ENCODE results near the gene CLOCK.

Gene CLOCK

GRCh38 chr4:55475394-55476243 lies 71.1 kb downstream of the CLOCK start:
- DNase-seq, result no peak

GRCh38 chr4:55469979-55470378 lies 76.7 kb downstream of the CLOCK start:
- DNase-seq, result no peak

- no peak for DNase-seq
Measured at GRCh38 chr4:55468724-55469123, 78.0 kb downstream of the CLOCK start.

GRCh38 chr4:55466001-55466400 lies 80.7 kb downstream of the CLOCK start:
- no peak for DNase-seq

- no peak for DNase-seq
Measured at GRCh38 chr4:55458611-55459010, 88.1 kb downstream of the CLOCK start.

GRCh38 chr4:55458164-55458563 lies 88.5 kb downstream of the CLOCK start:
- DNase-seq, result no peak

- DNase-seq, result no peak
Measured at GRCh38 chr4:55450566-55450965, 96.1 kb downstream of the CLOCK start.

DNA sequence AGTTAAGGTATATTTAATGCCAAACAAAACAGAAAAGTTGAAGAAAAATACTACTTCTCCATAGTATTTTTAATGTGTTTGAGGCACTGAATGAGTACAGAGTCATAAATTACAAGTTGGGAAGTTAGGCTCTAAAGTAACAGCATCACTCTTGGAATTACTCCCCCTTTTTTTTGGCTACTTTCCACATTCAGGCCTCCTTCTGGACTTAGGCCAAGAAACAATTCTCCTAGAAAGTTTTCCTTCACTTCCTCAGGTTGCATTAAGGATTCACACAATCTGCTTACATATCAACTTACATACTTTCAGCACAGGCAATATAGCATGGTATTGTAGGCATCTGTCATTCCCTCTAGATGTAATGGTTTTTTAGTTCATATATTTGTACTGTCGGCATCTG lies 98.9 kb downstream of the CLOCK start:
- no peak for DNase-seq

- DNase-seq, result no peak
Measured at GRCh38 chr4:55447108-55447708, 99.5 kb downstream of the CLOCK start.

GRCh38 chr4:55446578-55446922 lies 100.2 kb downstream of the CLOCK start:
- DNase-seq, result no peak

DNA sequence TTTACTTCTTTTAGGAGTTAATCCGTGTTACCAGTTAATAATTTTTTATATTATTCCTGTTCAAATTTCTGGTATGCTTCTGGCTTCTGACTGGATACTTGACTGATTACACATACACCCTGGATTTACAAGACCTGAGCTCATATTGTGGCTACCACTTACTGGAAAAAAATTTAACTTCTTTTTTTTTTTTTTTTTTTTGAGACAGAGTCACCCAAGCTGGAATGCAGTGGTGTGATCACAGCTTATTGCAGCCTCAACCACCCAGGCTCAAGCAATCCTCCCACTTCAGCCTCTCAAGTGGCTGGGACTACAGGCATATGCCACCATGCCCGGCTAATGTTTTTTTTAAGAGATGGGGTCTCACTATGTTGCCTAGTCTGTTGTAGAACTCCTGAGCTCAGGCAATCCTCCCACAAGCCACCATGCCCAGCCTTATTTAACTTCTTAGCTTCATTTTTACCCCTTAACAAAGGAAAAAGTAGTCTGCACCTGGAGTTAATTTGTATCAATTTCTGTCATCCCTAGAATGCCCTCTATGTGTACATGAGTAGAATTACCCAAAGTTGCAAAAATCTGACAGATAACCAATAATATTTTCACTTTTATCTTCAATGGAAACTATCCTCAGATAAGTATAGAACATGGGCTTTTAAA lies 100.7 kb downstream of the CLOCK start:
- no peak for DNase-seq

- DNase-seq, result peak; percentile 16
Measured at GRCh38 chr4:55444827-55445226, 101.9 kb downstream of the CLOCK start.

GRCh38 chr4:55442541-55442940 lies 104.2 kb downstream of the CLOCK start:
- DNase-seq, result no peak

- DNase-seq, result no peak
Measured at GRCh38 chr4:55440786-55441185, 105.9 kb downstream of the CLOCK start.

DNA sequence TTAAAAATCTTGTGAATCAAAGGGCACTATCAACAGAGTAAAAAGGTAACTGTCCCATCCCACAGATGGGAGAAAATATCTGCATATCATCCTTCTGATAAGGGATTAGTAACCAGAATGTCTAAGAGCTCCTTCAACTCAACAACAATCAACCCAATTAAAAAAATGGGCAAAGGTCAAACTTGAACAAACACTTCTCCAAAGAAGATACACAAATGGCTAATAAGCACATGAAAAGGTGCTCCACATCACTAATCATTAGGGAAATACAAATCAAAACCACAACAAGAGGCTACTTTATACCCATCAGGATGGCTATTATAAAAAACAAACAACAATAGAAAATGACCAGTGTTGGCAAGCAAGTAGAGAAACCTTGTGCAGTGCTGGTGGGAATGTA lies 107.7 kb downstream of the CLOCK start:
- no peak for DNase-seq

GRCh38 chr4:55438314-55438713 lies 108.4 kb downstream of the CLOCK start:
- no peak for DNase-seq

DNA sequence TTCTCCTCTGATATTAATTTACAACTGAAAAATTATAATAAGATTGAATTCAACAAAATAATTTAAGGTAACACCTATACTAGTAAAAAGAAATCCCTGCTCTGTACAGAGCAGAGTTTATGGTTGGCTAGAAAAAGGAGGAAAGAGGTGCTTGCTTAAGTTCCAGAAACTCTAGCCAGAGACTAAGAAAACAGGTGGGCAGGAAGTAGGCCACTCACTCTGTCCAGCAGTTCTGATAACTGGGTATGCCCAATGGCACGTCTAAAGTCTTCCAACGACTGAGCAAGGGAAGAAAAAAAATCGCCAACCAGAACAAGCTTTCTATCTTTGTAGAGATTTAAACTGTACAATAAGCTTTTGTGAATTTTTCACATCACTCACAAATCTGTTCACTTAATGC lies 108.9 kb downstream of the CLOCK start:
- no peak for DNase-seq

GRCh38 chr4:55437356-55437796 lies 109.3 kb downstream of the CLOCK start:
- DNase-seq, result no peak

DNA sequence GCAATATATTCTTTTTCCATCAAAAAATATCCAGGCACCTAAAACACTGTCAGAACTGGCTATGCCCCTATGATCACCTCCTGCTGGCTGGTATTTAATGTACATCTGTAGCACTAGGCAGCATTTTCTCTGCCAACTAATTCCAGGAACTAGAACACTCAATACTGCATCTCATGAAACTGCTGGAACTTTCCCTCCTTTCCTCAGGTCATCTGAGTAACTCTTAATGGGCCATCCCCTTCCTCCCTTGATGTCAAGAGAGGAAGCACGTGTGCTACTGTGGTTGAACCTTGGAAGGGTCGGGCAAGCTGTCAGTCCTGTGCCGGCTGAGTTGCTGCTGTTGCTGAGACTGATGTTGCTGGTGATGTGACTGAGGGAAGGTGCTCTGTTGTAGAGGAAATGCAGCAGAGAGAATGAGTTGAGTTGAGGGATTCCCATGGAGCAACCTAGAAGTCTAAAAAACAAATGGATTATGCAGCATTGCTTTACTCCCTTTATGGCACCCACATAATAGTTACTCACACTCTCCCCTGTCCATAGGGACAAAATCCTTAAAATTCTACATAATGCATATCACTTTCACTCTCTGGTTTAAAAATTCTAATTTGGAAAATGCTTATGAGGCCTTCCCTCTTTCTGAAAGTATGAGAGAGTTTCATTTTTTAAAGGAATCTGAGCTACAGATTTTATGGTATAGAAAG lies 111.4 kb downstream of the CLOCK start:
- DNase-seq, result peak; percentile 12

- no peak for DNase-seq
Measured at GRCh38 chr4:55431710-55432336, 114.9 kb downstream of the CLOCK start.

GRCh38 chr4:55424791-55425190 lies 121.9 kb downstream of the CLOCK start:
- no peak for DNase-seq

- DNase-seq, result no peak
Measured at GRCh38 chr4:55416176-55416575, 130.5 kb downstream of the CLOCK start.

GRCh38 chr4:55411621-55412020 lies 135.1 kb downstream of the CLOCK start:
- no peak for DNase-seq

Measured in CD4-positive, alpha-beta T cell treated with Interleukin-10 for 1 hour (primary cell).